ENCODE measurements around the gene CDCA8.

DNA sequence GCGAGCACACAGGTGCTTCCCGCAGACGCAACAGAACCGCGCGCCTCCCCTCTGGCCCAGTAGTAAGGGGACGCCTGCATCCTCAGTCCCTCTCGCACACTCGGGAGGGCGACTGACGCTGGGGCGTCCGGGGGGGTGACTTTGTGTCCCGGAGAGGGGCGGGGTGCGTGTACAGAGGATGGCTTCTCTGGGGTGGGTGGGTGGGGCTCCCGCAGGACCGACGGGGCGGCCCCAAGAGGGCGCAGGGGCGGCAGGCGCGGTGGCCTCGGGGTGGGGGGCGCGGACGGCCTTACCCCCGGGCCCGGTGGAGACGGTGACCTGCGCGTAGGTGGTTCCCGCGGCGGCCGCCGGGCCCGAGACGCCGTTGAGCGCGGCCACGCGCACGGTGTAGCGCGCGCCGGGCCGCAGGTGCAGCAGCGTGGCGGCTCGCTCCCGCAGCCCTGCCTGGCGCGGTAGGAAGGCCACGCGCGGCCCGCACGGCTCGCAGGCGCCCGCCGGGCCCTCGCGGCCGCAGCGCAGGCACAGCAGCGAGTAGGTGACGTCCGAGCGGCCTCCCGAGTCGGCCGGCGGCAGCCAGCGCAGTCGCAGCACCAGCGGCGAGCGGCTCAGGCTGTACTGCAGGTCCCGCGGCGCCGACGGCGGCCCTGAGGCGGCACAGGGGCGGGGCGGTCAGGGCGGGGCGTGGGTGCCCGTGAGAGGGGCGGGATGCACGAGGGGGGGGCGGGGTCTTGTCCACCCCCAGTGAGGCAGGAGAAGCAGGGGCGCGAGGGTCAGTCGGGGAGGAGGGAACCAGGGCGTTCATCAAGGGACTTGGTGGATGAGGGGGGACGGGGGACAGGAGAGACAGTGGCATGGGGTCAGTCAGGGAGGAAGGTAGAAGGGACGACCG lies 60.5 kb downstream of the CDCA8 start:
- TF ChIP-seq, protein P1, sequence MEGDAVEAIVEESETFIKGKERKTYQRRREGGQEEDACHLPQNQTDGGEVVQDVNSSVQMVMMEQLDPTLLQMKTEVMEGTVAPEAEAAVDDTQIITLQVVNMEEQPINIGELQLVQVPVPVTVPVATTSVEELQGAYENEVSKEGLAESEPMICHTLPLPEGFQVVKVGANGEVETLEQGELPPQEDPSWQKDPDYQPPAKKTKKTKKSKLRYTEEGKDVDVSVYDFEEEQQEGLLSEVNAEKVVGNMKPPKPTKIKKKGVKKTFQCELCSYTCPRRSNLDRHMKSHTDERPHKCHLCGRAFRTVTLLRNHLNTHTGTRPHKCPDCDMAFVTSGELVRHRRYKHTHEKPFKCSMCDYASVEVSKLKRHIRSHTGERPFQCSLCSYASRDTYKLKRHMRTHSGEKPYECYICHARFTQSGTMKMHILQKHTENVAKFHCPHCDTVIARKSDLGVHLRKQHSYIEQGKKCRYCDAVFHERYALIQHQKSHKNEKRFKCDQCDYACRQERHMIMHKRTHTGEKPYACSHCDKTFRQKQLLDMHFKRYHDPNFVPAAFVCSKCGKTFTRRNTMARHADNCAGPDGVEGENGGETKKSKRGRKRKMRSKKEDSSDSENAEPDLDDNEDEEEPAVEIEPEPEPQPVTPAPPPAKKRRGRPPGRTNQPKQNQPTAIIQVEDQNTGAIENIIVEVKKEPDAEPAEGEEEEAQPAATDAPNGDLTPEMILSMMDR (IDR thresholded peaks at IDR 0.05), result no peak
- TF ChIP-seq POLR2A (IDR thresholded peaks at IDR 0.05), result no peak
